ENCODE measurements around the gene ALPL. TPM values are rescaled to one million over a fixed set of nuclear protein-coding genes. Genes with fewer than 3 reads are reported as not detected.

ALPL gene
- total RNA-seq, 2 experiments from 2014 or later = not detected

DNA sequence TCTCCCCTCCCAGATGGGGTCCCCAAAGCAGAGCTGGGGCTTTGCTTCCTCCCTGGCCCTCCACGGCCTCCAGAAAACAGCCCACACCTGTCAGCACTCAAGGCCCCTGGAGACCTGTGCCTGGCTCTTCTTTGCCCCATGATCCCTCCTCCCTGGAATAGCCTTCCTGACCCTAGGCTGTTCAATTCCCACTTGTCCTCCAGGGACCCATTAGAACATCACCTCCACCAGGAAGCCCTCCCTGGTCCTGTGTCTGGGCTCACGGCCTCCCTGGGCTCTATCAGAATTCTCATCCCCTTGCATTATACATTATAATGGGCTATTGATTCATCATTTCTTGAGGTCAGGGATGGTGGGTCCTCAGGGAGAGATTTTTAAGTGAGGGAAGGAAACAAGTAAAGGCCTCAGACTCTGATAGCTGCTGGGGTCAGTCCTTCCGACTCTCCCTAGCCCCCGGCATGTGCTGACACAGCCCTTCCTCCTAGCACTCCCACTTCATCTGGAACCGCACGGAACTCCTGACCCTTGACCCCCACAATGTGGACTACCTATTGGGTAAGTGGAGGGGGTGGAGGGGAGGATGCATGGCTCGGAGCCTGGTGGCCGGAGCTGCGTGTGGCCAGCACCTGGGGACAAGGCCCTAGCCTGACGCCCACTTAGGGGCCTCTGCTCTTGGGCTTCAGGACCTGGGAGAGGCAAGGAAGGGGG lies 60.8 kb downstream of the ALPL start:
- intact Hi-C loops (cut with micrococcal nuclease) = no loop called here
- H3K27me3 Mint-ChIP-seq = peaks cover 8% of the 10 kb centered on the region
- ChIA-PET CTCF (interaction anchor here (0.8 kb wide), 1 partner anchor 61 kb away, joined by 3 read pairs; the partner anchor contains the start of gene ALPL), POLR2A (no interaction called here)
- H3K36me3 Mint-ChIP-seq (ENCODE audit: low read depth) = no peaks in the 10 kb centered on the region
- no peak overlapping the region for H3K27ac Mint-ChIP-seq
- no peaks in the 10 kb centered on the region for H3K4me1 Mint-ChIP-seq (ENCODE audit: low read depth)
- no peak overlapping the region for H3K4me3 Mint-ChIP-seq
- no peak for ATAC-seq
- no peak for DNase-seq
- TF ChIP-seq, protein P1, sequence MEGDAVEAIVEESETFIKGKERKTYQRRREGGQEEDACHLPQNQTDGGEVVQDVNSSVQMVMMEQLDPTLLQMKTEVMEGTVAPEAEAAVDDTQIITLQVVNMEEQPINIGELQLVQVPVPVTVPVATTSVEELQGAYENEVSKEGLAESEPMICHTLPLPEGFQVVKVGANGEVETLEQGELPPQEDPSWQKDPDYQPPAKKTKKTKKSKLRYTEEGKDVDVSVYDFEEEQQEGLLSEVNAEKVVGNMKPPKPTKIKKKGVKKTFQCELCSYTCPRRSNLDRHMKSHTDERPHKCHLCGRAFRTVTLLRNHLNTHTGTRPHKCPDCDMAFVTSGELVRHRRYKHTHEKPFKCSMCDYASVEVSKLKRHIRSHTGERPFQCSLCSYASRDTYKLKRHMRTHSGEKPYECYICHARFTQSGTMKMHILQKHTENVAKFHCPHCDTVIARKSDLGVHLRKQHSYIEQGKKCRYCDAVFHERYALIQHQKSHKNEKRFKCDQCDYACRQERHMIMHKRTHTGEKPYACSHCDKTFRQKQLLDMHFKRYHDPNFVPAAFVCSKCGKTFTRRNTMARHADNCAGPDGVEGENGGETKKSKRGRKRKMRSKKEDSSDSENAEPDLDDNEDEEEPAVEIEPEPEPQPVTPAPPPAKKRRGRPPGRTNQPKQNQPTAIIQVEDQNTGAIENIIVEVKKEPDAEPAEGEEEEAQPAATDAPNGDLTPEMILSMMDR (IDR thresholded peaks at IDR 0.05) = no peak
- H3K9me3 Mint-ChIP-seq = no peaks in the 10 kb centered on the region

DNA sequence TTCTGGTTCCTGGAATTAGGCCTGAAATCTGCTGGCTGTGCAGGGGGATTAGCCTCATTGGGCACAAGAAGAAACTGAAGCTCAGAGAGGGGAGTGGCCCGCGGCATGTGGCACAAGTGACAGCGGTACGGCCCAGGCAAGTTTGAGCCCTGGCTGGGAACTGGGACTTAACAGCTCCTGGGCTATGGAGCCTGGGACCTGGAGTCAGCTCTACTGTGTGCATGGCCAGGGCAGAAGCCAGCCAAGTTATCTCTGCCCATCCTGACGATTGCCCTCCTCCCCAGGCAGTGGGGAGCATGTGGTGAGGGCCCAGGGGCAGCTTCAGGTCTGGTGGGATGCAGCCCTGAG lies 61.3 kb downstream of the ALPL start:
- Mint-ChIP-seq H3K4me3 (no peak overlapping the region), H3K27ac (no peak overlapping the region), H3K9me3 (no peaks in the 10 kb centered on the region), H3K27me3 (peaks cover 10% of the 10 kb centered on the region), H3K36me3 (ENCODE audit: low read depth) (no peaks in the 10 kb centered on the region), H3K4me1 (ENCODE audit: low read depth) (no peaks in the 10 kb centered on the region)
- ChIA-PET POLR2A (no interaction called here), CTCF (interaction anchor here (0.8 kb wide), 1 partner anchor 61 kb away, joined by 3 read pairs; the partner anchor contains the start of gene ALPL)
- ATAC-seq (no peak), DNase-seq (no peak)
- intact Hi-C loops (cut with micrococcal nuclease) = no loop called here
- TF ChIP-seq, protein P1 (IDR thresholded peaks at IDR 0.05) = no peak

DNA sequence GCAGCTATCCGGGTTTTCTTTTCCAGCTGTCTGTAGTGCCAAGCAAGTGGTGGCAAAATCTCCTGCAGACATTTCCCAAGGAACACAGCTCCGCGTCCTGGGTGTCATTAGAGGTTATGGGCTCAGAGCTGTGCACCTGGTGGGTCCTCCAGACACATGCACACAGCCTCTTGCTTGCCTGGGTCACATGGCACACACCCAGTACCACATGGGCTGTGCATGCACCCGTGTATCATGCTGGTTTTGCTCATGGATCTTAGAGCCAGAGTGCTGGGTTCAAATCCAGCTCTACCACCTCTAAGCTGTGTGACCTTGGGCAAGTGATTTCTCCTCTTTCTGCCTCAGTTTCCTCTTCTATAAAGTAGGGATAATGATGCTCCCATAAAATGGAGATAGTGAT lies 61.7 kb downstream of the ALPL start:
- Mint-ChIP-seq H3K4me1 (ENCODE audit: low read depth) (no peaks in the 10 kb centered on the region), H3K36me3 (ENCODE audit: low read depth) (no peaks in the 10 kb centered on the region), H3K27ac (no peak overlapping the region), H3K27me3 (peaks cover 10% of the 10 kb centered on the region), H3K4me3 (no peak overlapping the region), H3K9me3 (no peaks in the 10 kb centered on the region)
- intact Hi-C loops (cut with micrococcal nuclease) = no loop called here
- TF ChIP-seq, protein P1 (IDR thresholded peaks at IDR 0.05) = no peak
- no peak for DNase-seq
- ChIA-PET CTCF (interaction anchor here (0.8 kb wide), 1 partner anchor 62 kb away, joined by 3 read pairs; the partner anchor contains the start of gene ALPL), POLR2A (no interaction called here)
- ATAC-seq = no peak

DNA sequence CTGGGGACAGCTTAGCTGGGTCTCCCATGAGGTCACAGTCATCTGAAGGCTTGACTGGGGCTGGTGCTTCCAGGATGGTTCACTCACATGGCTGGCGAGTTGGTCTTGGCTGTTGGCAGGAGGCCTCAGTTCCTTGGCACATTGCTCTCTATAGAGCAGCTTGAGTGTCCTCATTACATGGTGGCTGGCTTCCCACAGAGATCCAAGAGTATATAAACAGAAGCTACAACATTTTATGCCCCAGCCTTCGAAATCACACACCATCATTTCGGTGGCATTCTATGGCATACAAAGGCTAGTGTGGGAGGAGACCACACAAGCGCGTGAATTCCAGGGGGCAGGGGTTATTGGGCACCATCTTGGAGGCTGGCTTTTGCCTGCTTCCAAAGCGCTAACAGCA lies 63.0 kb downstream of the ALPL start:
- Mint-ChIP-seq H3K36me3 (ENCODE audit: low read depth) (no peaks in the 10 kb centered on the region), H3K4me1 (ENCODE audit: low read depth) (no peaks in the 10 kb centered on the region), H3K9me3 (no peaks in the 10 kb centered on the region), H3K27me3 (peaks cover 10% of the 10 kb centered on the region), H3K4me3 (no peak overlapping the region), H3K27ac (no peak overlapping the region)
- DNase-seq (no peak), ATAC-seq (no peak)
- ChIA-PET POLR2A (no interaction called here), CTCF (no interaction called here)
- TF ChIP-seq, protein P1 (IDR thresholded peaks at IDR 0.05) = no peak
- intact Hi-C loops (cut with micrococcal nuclease) = no loop called here

DNA sequence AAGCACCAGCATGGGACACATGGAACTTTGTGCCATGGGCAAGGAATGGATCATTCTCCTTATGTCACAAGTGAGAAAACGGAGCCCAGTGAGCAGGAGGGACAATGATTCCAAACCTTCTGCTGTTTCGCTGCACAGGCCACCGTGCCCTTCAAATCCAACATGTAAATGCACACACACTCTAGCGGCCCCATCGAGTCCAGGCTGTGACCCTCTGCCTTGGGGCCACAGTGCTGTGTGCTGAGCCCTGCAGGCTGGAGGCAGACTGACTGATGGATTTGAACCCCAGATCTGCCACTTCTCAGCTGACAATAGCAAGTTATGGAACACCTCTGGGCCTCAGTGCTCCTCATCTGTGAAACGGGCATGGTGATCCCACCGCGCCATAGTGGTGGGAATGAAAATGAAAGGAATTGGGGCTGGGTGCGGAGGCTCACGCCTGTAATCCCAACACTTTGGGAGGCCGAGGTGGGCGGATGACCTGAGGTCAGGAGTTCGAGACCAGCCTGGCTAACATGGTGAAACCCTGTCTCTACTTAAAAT lies 63.6 kb downstream of the ALPL start:
- peaks cover 10% of the 10 kb centered on the region for H3K27me3 Mint-ChIP-seq
- ChIA-PET CTCF (interaction anchor here (1.0 kb wide), 1 partner anchor 356 kb away, joined by 3 read pairs; no protein-coding TSS in a partner anchor), POLR2A (no interaction called here)
- no peaks in the 10 kb centered on the region for H3K36me3 Mint-ChIP-seq (ENCODE audit: low read depth)
- intact Hi-C loops (cut with micrococcal nuclease) = no loop called here
- TF ChIP-seq, protein P1 (IDR thresholded peaks at IDR 0.05) = no peak
- DNase-seq (no peak), ATAC-seq (no peak)
- no peak overlapping the region for H3K27ac Mint-ChIP-seq
- H3K4me3 Mint-ChIP-seq = no peak overlapping the region
- H3K4me1 Mint-ChIP-seq (ENCODE audit: low read depth) = no peaks in the 10 kb centered on the region
- H3K9me3 Mint-ChIP-seq = no peaks in the 10 kb centered on the region
